Measurements from ENCODE around the gene CDH26.

CDH26 gene

GRCh38 chr20:60053125-60053817, 95.0 kb downstream of the CDH26 start:
- no peak overlapping the region for H2AFZ ChIP-seq (ENCODE audit: low read depth, low read length, severe bottlenecking)
- no peaks in the 10 kb centered on the region for H3F3A ChIP-seq (ENCODE audit: insufficient read depth)
- no peak overlapping the region for H3K27ac ChIP-seq (ENCODE audit: low read depth, low read length)

GRCh38 chr20:60053818-60054190, 95.6 kb downstream of the CDH26 start:
- Histone ChIP-seq H3K9me3 (ENCODE audit: insufficient read depth, low read length) (no peaks in the 10 kb centered on the region), H3K4me2 (ENCODE audit: low read depth, low read length, poor library complexity, severe bottlenecking) (no peak overlapping the region), H3K9ac (ENCODE audit: low read length) (no peak overlapping the region), H3K27me3 (ENCODE audit: low read length) (no peaks in the 10 kb centered on the region), H3K27ac (ENCODE audit: low read depth, low read length) (no peak overlapping the region), H4K20me1 (ENCODE audit: low read depth, low read length) (no peaks in the 10 kb centered on the region), H3K9me2 (replicated peaks; ENCODE audit: insufficient read depth, low read length) (no peaks in the 10 kb centered on the region), H3F3A (ENCODE audit: insufficient read depth) (no peaks in the 10 kb centered on the region), H3K4me3 (ENCODE audit: insufficient read depth, low read length, poor library complexity, severe bottlenecking) (no peak overlapping the region), H3K36me3 (ENCODE audit: low read length) (no peaks in the 10 kb centered on the region), H2AFZ (ENCODE audit: low read depth, low read length, severe bottlenecking) (no peak overlapping the region), H3K79me2 (ENCODE audit: insufficient read depth, low read length) (no peaks in the 10 kb centered on the region)
- TF ChIP-seq CTCF (IDR thresholded peaks at IDR 0.05; ENCODE audit: insufficient read depth, low read length, poor library complexity, severe bottlenecking) (no peak), EZH2phosphoT487 (conservative IDR thresholded peaks at IDR 0.05; ENCODE audit: low read length) (no peak)

More at GRCh38 chr20:60053125-60053817, 95.0 kb downstream of the CDH26 start:
- Histone ChIP-seq H3K27me3 (ENCODE audit: low read length) (no peaks in the 10 kb centered on the region), H3K9me2 (replicated peaks; ENCODE audit: insufficient read depth, low read length) (no peaks in the 10 kb centered on the region), H3K36me3 (ENCODE audit: low read length) (no peaks in the 10 kb centered on the region), H4K20me1 (ENCODE audit: low read depth, low read length) (no peaks in the 10 kb centered on the region), H3K9ac (ENCODE audit: low read length) (no peak overlapping the region), H3K9me3 (ENCODE audit: insufficient read depth, low read length) (no peaks in the 10 kb centered on the region), H3K79me2 (ENCODE audit: insufficient read depth, low read length) (no peaks in the 10 kb centered on the region), H3K4me2 (ENCODE audit: low read depth, low read length, poor library complexity, severe bottlenecking) (no peak overlapping the region), H3K4me3 (ENCODE audit: insufficient read depth, low read length, poor library complexity, severe bottlenecking) (no peak overlapping the region)
- TF ChIP-seq EZH2phosphoT487 (conservative IDR thresholded peaks at IDR 0.05; ENCODE audit: low read length): no peak
- no peak for TF ChIP-seq CTCF (IDR thresholded peaks at IDR 0.05; ENCODE audit: insufficient read depth, low read length, poor library complexity, severe bottlenecking)

GRCh38 chr20:60054716-60055634, 96.8 kb downstream of the CDH26 start:
- Histone ChIP-seq H3K36me3 (ENCODE audit: low read length) (no peaks in the 10 kb centered on the region), H3K9me2 (replicated peaks; ENCODE audit: insufficient read depth, low read length) (no peaks in the 10 kb centered on the region), H3K27ac (ENCODE audit: low read depth, low read length) (no peak overlapping the region), H3K9me3 (ENCODE audit: insufficient read depth, low read length) (no peaks in the 10 kb centered on the region), H3K9ac (ENCODE audit: low read length) (no peak overlapping the region), H3K4me2 (ENCODE audit: low read depth, low read length, poor library complexity, severe bottlenecking) (no peak overlapping the region), H4K20me1 (ENCODE audit: low read depth, low read length) (no peaks in the 10 kb centered on the region), H3K4me3 (ENCODE audit: insufficient read depth, low read length, poor library complexity, severe bottlenecking) (no peak overlapping the region), H3K79me2 (ENCODE audit: insufficient read depth, low read length) (no peaks in the 10 kb centered on the region), H3F3A (ENCODE audit: insufficient read depth) (no peaks in the 10 kb centered on the region), H2AFZ (ENCODE audit: low read depth, low read length, severe bottlenecking) (no peak overlapping the region), H3K27me3 (ENCODE audit: low read length) (no peaks in the 10 kb centered on the region)
- TF ChIP-seq EZH2phosphoT487 (conservative IDR thresholded peaks at IDR 0.05; ENCODE audit: low read length): no peak
- TF ChIP-seq CTCF (IDR thresholded peaks at IDR 0.05; ENCODE audit: insufficient read depth, low read length, poor library complexity, severe bottlenecking): no peak
